H9 (cell line): Measurements from ENCODE around the gene MLANA. TPM values are rescaled to one million over a fixed set of nuclear protein-coding genes. Genes with fewer than 3 reads are reported as not detected.

Source experiments
- DNase-seq: peaks from one replicate; pipeline ENCODE4 v3.0.0-alpha.2; 2017
- H2AFZ ChIP-seq: one replicate; pipeline ENCODE4 v1.6.1; 2013; ENCODE audit warnings: mild to moderate bottlenecking, low read length, control low read depth, moderate library complexity
- H2AK5ac ChIP-seq: 2 replicates; pipeline ENCODE4 v1.6.1; 2013; ENCODE audit warnings: low read length, control low read depth, mixed read lengths; ENCODE audit not compliant: insufficient read length
- H2BK120ac ChIP-seq: one replicate; pipeline ENCODE4 v1.6.1; 2013; ENCODE audit warnings: low read depth, mild to moderate bottlenecking, low read length, control low read depth, inconsistent platforms; ENCODE audit not compliant: poor library complexity, severe bottlenecking
- H2BK12ac ChIP-seq: 2 replicates; pipeline ENCODE4 v1.6.1; 2013; ENCODE audit warnings: low read length, control low read depth, mixed read lengths, low read depth; ENCODE audit not compliant: insufficient read length
- H2BK15ac ChIP-seq: 2 replicates; pipeline ENCODE4 v1.6.1; 2013; ENCODE audit warnings: low read depth, low read length, control low read depth
- H2BK20ac ChIP-seq: one replicate; pipeline ENCODE4 v1.6.1; 2013; ENCODE audit warnings: low read depth, mild to moderate bottlenecking, low read length, control low read depth, inconsistent platforms; ENCODE audit not compliant: poor library complexity, severe bottlenecking
- H2BK5ac ChIP-seq: 2 replicates; pipeline ENCODE4 v1.6.1; 2013; ENCODE audit warnings: low read length, control low read depth, mixed read lengths; ENCODE audit not compliant: insufficient read length
- H3K14ac ChIP-seq: 2 replicates; pipeline ENCODE4 v1.6.1; 2013; ENCODE audit warnings: low read length, control low read depth; ENCODE audit not compliant: insufficient read depth
- H3K18ac ChIP-seq: 2 replicates; pipeline ENCODE4 v1.6.1; 2013; ENCODE audit warnings: low read depth, mild to moderate bottlenecking, mixed read lengths, low read length, control low read depth; ENCODE audit not compliant: insufficient read length
- H3K23ac ChIP-seq: 2 replicates; pipeline ENCODE4 v1.6.1; 2013; ENCODE audit warnings: low read length, control low read depth, mixed read lengths, low read depth; ENCODE audit not compliant: insufficient read length
- H3K23me2 ChIP-seq: 2 replicates; pipeline ENCODE4 v1.6.1; 2013; ENCODE audit warnings: low read depth, mild to moderate bottlenecking, mixed read lengths, low read length, control low read depth; ENCODE audit not compliant: insufficient read length, poor library complexity, severe bottlenecking
- H3K27ac ChIP-seq: 2 replicates; pipeline ENCODE4 v1.5.1; 2013; ENCODE audit warnings: low read length, control low read depth, mixed read lengths, low read depth; ENCODE audit not compliant: insufficient read length
- H3K27me3 ChIP-seq: 2 replicates; pipeline ENCODE4 v1.6.1; 2013; ENCODE audit warnings: low read length, control low read depth, inconsistent platforms; ENCODE audit not compliant: insufficient read depth
- H3K4ac ChIP-seq: 2 replicates; pipeline ENCODE4 v1.6.1; 2013; ENCODE audit warnings: low read depth, mild to moderate bottlenecking, control low read depth, inconsistent platforms, low read length, moderate library complexity
- H3K4me1 ChIP-seq: 2 replicates; pipeline ENCODE4 v1.6.1; 2013; ENCODE audit warnings: low read length, control low read depth, inconsistent platforms; ENCODE audit not compliant: insufficient read depth
- H3K4me2 ChIP-seq: 2 replicates; pipeline ENCODE4 v1.6.1; 2013; ENCODE audit warnings: low read length, control low read depth, mixed read lengths; ENCODE audit not compliant: insufficient read length, insufficient read depth
- H3K56ac ChIP-seq: 2 replicates; pipeline ENCODE4 v1.6.1; 2013; ENCODE audit warnings: low read depth, mild to moderate bottlenecking, mixed read lengths, low read length, control low read depth; ENCODE audit not compliant: insufficient read length
- H3K79me1 ChIP-seq: 2 replicates; pipeline ENCODE4 v1.6.1; 2013; ENCODE audit warnings: low read depth, mild to moderate bottlenecking, moderate library complexity, low read length, control low read depth, inconsistent platforms; ENCODE audit not compliant: insufficient read depth, poor library complexity, severe bottlenecking
- H3K79me2 ChIP-seq: 2 replicates; pipeline ENCODE4 v1.6.1; 2013; ENCODE audit warnings: low read length, control low read depth, inconsistent platforms; ENCODE audit not compliant: insufficient read depth
- H3K9ac ChIP-seq: 2 replicates; pipeline ENCODE4 v1.6.1; 2013; ENCODE audit warnings: low read length, control low read depth, mixed read lengths; ENCODE audit not compliant: insufficient read length; ENCODE audit errors: extremely low read depth
- H3K9me3 ChIP-seq: one replicate; pipeline ENCODE4 v1.6.1; 2013; ENCODE audit warnings: low read depth, low read length, inconsistent platforms; ENCODE audit not compliant: control insufficient read depth
- H3T11ph ChIP-seq: one replicate; pipeline ENCODE4 v1.6.1; 2013; ENCODE audit warnings: mild to moderate bottlenecking, low read length, control low read depth, inconsistent platforms
- H4K20me1 ChIP-seq: one replicate; pipeline ENCODE4 v1.6.1; 2013; ENCODE audit not compliant: control insufficient read depth, insufficient read length, insufficient read depth
- H4K5ac ChIP-seq: 2 replicates; pipeline ENCODE4 v1.6.1; 2013; ENCODE audit warnings: low read depth, mild to moderate bottlenecking, mixed read lengths, low read length, control low read depth; ENCODE audit not compliant: insufficient read length
- H4K8ac ChIP-seq: replicated peaks from 2 replicates; pipeline ENCODE4 v1.6.1; 2013; ENCODE audit warnings: low read length, control low read depth, mixed read lengths, low read depth; ENCODE audit not compliant: insufficient read length
- H4K91ac ChIP-seq: 2 replicates; pipeline ENCODE4 v1.6.1; 2013; ENCODE audit warnings: low read depth, mild to moderate bottlenecking, moderate library complexity, mixed read lengths, low read length, control low read depth; ENCODE audit not compliant: insufficient read length
- H3K27ac Mint-ChIP-seq, 3 experiments: 2 replicates in 2 of 3; 3 replicates in 1 of 3; pipeline ENCODE4 v1.8.0; 2020 to 2021; ENCODE audit warnings: mixed read lengths in 3 of 3, mild to moderate bottlenecking in 1 of 3, moderate library complexity in 1 of 3
- H3K27me3 Mint-ChIP-seq: 2 replicates; pipeline ENCODE4 v1.8.0; 2021; ENCODE audit warnings: low read depth, mild to moderate bottlenecking, moderate library complexity, mixed read lengths
- H3K36me3 Mint-ChIP-seq, 3 experiments: 2 replicates in 2 of 3; 3 replicates in 1 of 3; pipeline ENCODE4 v1.8.0; 2020 to 2021; ENCODE audit warnings: low read depth in 3 of 3, mixed read lengths in 3 of 3; ENCODE audit not compliant: insufficient read depth in 1 of 3
- H3K4me1 Mint-ChIP-seq, 2 experiments: 2 replicates each; pipeline ENCODE4 v1.8.0; 2020; ENCODE audit warnings: mixed read lengths in 2 of 2
- H3K4me3 Mint-ChIP-seq, 2 experiments: 2 replicates in 1 of 2; 3 replicates in 1 of 2; pipeline ENCODE4 v1.8.0; 2020 to 2021; ENCODE audit warnings: mild to moderate bottlenecking in 2 of 2, mixed read lengths in 2 of 2, moderate library complexity in 1 of 2
- H3K9me3 Mint-ChIP-seq, 2 experiments: 2 replicates in 1 of 2; 3 replicates in 1 of 2; pipeline ENCODE4 v1.8.0; 2020; ENCODE audit warnings: mild to moderate bottlenecking in 2 of 2, mixed read lengths in 2 of 2, moderate library complexity in 1 of 2
- CTCF ChIP-seq: fragments of 200-600 bp; sonication (generic); conservative IDR thresholded peaks from 3 replicates; pipeline ENCODE4 v1.8.0; 2021; ENCODE audit warnings: antibody characterized with exemption, mild to moderate bottlenecking
- WGBS: extraction: QIAGEN DNeasy Blood & Tissue Kit; methylation state at CpG from one replicate; pipeline ENCODE4 v1.1.7; 2013; ENCODE audit warnings: missing lambda C conversion rate, low lambda C conversion rate, mixed read lengths; ENCODE audit not compliant: insufficient read length; ENCODE audit errors: extremely low coverage; 5-methylcytosine and 5-hydroxymethylcytosine counted together
- total RNA-seq: library from RNA; stranded (reverse); gene quantifications from 2 replicates; pipeline ENCODE4 v1.2.1, GENCODE V29; 2021

MLANA gene
- total RNA-seq, 1 experiment from 2014 or later: not detected

DNA sequence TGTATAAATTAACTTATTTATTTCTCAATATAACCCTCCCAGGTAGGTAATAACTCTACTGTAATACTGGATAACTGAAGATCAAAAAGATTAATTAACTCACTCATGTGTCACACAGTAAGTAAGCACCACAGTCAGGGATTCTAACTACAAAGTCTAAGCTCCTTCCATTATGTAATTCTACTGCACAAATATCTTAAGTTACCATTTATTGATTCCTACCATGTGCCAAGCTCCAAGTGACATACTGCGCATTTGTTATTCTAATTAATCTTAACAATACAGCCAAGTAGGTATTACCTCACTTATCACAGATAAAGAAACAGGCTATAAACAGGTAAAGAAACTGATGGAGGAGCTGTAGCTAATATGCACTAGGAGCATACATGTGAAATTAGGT, 66.5 kb downstream of the MLANA start:
- Histone ChIP-seq H2BK20ac (no peak overlapping the region), H3K9me3 (no peaks in the 10 kb centered on the region), H3K18ac (no peak overlapping the region), H3K14ac (no peak overlapping the region), H2BK5ac (no peak overlapping the region), H2BK12ac (no peak overlapping the region), H4K91ac (no peak overlapping the region), H3K79me2 (no peaks in the 10 kb centered on the region), H2AK5ac (no peak overlapping the region), H2BK120ac (no peak overlapping the region), H3K23ac (no peak overlapping the region), H2BK15ac (no peak overlapping the region), H3K79me1 (no peaks in the 10 kb centered on the region), H3K27me3 (no peaks in the 10 kb centered on the region), H3K9ac (no peak overlapping the region), H4K20me1 (no peaks in the 10 kb centered on the region), H3K27ac (no peak overlapping the region), H3K56ac (no peak overlapping the region), H2AFZ (no peak overlapping the region), H3K4me2 (no peak overlapping the region), H3K23me2 (no peaks in the 10 kb centered on the region), H3K4me1 (no peaks in the 10 kb centered on the region), H3K4ac (no peak overlapping the region), H4K5ac (no peak overlapping the region), H3T11ph (no peak overlapping the region), H4K8ac (no peak overlapping the region)
- TF ChIP-seq CTCF: no peak
- WGBS: no CpG with 5 or more reads among the region's 1 CpG
- no peaks in the 10 kb centered on the region for H3K36me3 Mint-ChIP-seq
- no peak overlapping the region for H3K4me3 Mint-ChIP-seq
- peaks cover 2 to 4% of the 10 kb centered on the region in 2 experiments; a peak in 3 of 4 replicates for H3K4me1 Mint-ChIP-seq
- no peaks in the 10 kb centered on the region for H3K9me3 Mint-ChIP-seq
- no peak for DNase-seq
- no peaks in the 10 kb centered on the region for H3K27me3 Mint-ChIP-seq
- no peak overlapping the region for H3K27ac Mint-ChIP-seq
